Small intestine (tissue), 7 donors: ENCODE data around the gene RNASE7. TPM values are rescaled to one million over a fixed set of nuclear protein-coding genes. Genes with fewer than 3 reads are reported as not detected.

Experiments
- DNase-seq, 2 donors: peaks; one replicate each; pipeline versions ENCODE4 v3.0.0 to v3.0.0-alpha.2; 2013
- FAIRE-seq: peaks from 2 replicates; lab custom pipeline; 2012; peaks lifted over from hg19 to GRCh38; lab: Jason Lieb, UNC
- H3K27ac ChIP-seq, 3 donors: one replicate each; pipeline ENCODE4 v1.5.1; 2013; ENCODE audit warnings: low read length in 2 of 3, mild to moderate bottlenecking in 2 of 3, control low read depth in 1 of 3, inconsistent platforms in 1 of 3, low read depth in 1 of 3, moderate library complexity in 1 of 3
- H3K27me3 ChIP-seq, 3 donors: one replicate each; pipeline ENCODE4 v1.6.1; 2013; ENCODE audit warnings: low read length in 3 of 3, inconsistent platforms in 1 of 3; ENCODE audit not compliant: control insufficient read depth in 3 of 3, insufficient read depth in 3 of 3
- H3K36me3 ChIP-seq, 3 donors: one replicate each; pipeline ENCODE4 v1.6.1; 2013; ENCODE audit warnings: low read length in 3 of 3, inconsistent platforms in 1 of 3, low read depth in 1 of 3, mild to moderate bottlenecking in 1 of 3, moderate library complexity in 1 of 3; ENCODE audit not compliant: control insufficient read depth in 3 of 3, insufficient read depth in 2 of 3
- H3K4me1 ChIP-seq, 3 donors: one replicate each; pipeline ENCODE4 v1.6.1; 2013; ENCODE audit warnings: low read length in 2 of 3, inconsistent platforms in 1 of 3, low read depth in 1 of 3, mild to moderate bottlenecking in 1 of 3, moderate library complexity in 1 of 3; ENCODE audit not compliant: control insufficient read depth in 3 of 3, insufficient read depth in 2 of 3
- H3K4me3 ChIP-seq, 3 donors: one replicate each; pipeline ENCODE4 v1.5.1; 2013; ENCODE audit warnings: low read length in 3 of 3, control low read depth in 1 of 3, inconsistent platforms in 1 of 3, low read depth in 1 of 3, mild to moderate bottlenecking in 1 of 3, moderate library complexity in 1 of 3
- H3K9me3 ChIP-seq, 2 donors: one replicate each; pipeline ENCODE4 v1.6.1; 2013; ENCODE audit warnings: low read depth in 1 of 2, low read length in 1 of 2; ENCODE audit not compliant: control insufficient read depth in 2 of 2, insufficient read depth in 1 of 2
- WGBS, 3 donors: extraction: QIAGEN DNeasy Blood & Tissue Kit; methylation state at CpG; one replicate each; pipeline ENCODE4 v1.1.7; 2013; 5-methylcytosine and 5-hydroxymethylcytosine counted together
- polyA plus RNA-seq, 4 donors: library from polyadenylated mRNA; stranded (reverse) in 3 of 4; unstranded in 1 of 4; fragments of 200-250 nt in 3 of 4; fragments of 120-200 nt in 1 of 4; gene quantifications; one replicate each; pipeline versions ENCODE4 v1.2.1 to v1.2.3, GENCODE V29; 2013
- donor health status: healthy with polysubstance abuse.
- donor health status: control.
- donor health status: control.
- donor health status: Bipolar disorder and iron deficiency.
- donor health status: healthy.

Gene RNASE7
- polyA plus RNA-seq, 4 donors: 0.04 TPM; not detected in 3

DNA sequence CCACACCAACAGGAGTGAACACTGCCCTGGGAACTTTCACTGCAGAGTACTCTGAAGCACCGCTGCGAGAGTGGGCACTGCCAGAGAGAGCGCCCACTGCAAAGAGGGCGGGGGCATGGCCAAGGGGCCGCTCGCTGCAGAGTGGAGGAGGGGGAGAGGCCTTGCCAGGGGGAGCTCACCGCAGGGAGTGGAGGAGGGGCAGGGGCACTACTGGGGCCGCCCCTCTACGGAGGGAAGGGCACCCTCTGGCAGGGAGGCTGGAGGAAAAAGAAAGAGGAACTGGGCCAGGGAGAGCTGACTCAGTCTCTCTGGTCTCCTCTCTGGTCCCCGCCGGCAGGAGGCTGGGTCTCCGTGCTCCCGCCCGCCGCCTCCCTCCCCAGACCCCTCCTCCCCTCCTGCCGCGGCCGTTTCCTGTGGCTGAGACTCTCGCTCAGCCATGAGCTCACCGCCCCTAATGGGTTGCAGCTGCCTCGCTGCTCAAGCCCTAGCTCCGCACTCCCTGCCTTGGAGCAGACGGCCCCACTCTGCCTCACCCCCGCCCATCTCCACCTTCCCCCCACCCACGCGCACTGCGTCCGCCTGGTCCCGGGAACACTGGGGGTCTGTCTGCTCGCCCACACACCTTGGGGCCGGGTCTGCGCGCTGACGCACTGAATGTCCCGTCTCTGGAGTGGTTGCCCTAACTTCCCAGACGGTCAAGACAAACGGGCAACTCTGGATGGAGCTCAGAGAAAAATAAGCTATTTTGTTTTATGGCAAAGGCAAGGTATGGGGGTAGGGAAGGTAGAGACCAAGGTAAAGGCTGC lies 29.3 kb downstream of the RNASE7 start:
- WGBS, 3 donors: 1 to 2% (median 2%) methylated on average over 29 to 37 of the region's 37 CpGs
- H3K4me3 ChIP-seq: peak overlapping the region in 2 of 3 donors; percentile 68 to 85
- peaks cover 0 to 34% (median 2%) of the 10 kb centered on the region in 3 donors for H3K36me3 ChIP-seq
- H3K27ac ChIP-seq: peak overlapping the region; percentile 57 to 88 (median 84)
- H3K9me3 ChIP-seq: no peaks in the 10 kb centered on the region
- peaks cover 0 to 11% (median 0%) of the 10 kb centered on the region in 3 donors for H3K27me3 ChIP-seq
- H3K4me1 ChIP-seq: peaks cover 0 to 14% (median 4%) of the 10 kb centered on the region in 3 donors
- DNase-seq (peak; percentile 51 to 87), FAIRE-seq (no peak)

DNA sequence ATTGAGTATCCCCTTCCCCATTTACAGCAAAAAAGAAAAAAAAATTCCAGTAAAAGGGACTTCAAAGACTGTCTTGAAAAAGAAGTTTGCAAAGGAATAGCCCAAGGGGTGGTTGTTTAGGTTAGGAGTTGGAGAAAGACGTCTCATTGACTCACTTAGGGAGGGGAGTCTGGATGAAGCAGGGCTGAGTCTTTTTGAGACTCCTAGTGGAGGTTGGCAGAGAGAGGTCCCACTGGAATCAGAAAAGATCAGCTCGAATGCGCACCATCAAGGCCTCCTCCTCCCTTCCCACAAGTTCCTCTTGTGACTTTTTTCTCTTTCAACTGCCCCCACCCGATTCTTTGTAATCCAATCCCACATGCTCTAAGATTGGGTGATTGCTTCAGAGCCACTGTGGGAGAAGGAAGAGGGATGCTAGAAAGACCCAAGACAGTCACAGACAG lies 29.9 kb downstream of the RNASE7 start:
- peak overlapping the region in 1 of 3 donors; percentile 85 for H3K4me3 ChIP-seq
- DNase-seq (no peak), FAIRE-seq (no peak)
- peaks cover 0 to 14% (median 4%) of the 10 kb centered on the region in 3 donors for H3K4me1 ChIP-seq
- 25 to 57% (median 45%) methylated on average over 4 of the region's 4 CpGs for WGBS, 3 donors
- peak overlapping the region in 2 of 3 donors; percentile 84 to 88 for H3K27ac ChIP-seq
- peaks cover 0 to 11% (median 0%) of the 10 kb centered on the region in 3 donors for H3K27me3 ChIP-seq
- peaks cover 0 to 39% (median 2%) of the 10 kb centered on the region in 3 donors for H3K36me3 ChIP-seq
- no peaks in the 10 kb centered on the region for H3K9me3 ChIP-seq

DNA sequence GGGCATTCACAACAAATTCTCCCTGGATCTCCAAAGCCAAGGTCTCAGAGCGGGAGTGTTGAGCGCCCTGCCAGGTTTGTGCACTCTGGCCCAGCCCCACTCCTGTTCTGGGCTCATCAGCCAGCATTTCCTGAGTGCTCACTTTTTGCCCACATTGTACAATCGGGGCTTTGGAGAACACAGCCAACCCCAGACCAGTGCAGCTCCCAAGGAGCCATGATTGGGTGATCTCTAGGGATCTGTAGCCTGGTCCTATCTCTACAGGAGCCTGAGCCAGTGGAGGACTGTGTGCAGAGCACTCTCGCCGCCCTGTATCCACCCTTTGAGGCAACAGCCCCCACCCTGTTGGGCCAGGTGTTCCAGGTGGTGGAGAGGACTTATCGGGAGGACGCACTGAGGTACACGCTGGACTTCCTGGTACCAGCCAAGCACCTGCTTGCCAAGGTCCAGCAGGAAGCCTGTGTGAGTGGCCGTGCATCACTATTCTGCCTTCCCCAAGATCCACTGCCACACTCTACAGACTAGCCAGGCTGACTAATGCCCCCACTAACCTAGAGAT lies 30.7 kb downstream of the RNASE7 start:
- H3K9me3 ChIP-seq: no peaks in the 10 kb centered on the region
- H3K27ac ChIP-seq: peak overlapping the region in 1 of 3 donors; percentile 88
- peaks cover 0 to 14% (median 4%) of the 10 kb centered on the region in 3 donors for H3K4me1 ChIP-seq
- peaks cover 0 to 46% (median 2%) of the 10 kb centered on the region in 3 donors for H3K36me3 ChIP-seq
- DNase-seq: peak in 1 of 2 donors; percentile 74
- WGBS, 3 donors: 39 to 65% (median 51%) methylated on average over 9 of the region's 9 CpGs
- peaks cover 0 to 11% (median 0%) of the 10 kb centered on the region in 3 donors for H3K27me3 ChIP-seq
- FAIRE-seq: no peak
- H3K4me3 ChIP-seq: no peak overlapping the region

DNA sequence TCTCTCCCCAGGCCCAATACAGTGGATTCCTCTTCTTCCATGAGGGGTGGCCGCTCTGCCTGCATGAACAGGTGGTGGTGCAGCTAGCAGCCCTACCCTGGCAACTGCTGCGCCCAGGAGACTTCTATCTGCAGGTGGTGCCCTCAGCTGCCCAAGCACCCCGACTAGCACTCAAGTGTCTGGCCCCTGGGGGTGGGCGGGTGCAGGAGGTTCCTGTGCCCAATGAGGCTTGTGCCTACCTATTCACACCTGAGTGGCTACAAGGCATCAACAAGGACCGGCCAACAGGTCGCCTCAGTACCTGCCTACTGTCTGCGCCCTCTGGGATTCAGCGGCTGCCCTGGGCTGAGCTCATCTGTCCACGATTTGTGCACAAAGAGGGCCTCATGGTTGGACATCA lies 31.8 kb downstream of the RNASE7 start:
- DNase-seq (no peak), FAIRE-seq (no peak)
- no peaks in the 10 kb centered on the region for H3K9me3 ChIP-seq
- no peak overlapping the region for H3K4me3 ChIP-seq
- H3K36me3 ChIP-seq: peaks cover 0 to 56% (median 2%) of the 10 kb centered on the region in 3 donors
- peaks cover 0 to 10% (median 0%) of the 10 kb centered on the region in 3 donors for H3K27me3 ChIP-seq
- H3K27ac ChIP-seq: no peak overlapping the region
- 83 to 85% (median 83%) methylated on average over 9 of the region's 9 CpGs for WGBS, 3 donors
- peaks cover 0 to 10% (median 4%) of the 10 kb centered on the region in 3 donors for H3K4me1 ChIP-seq

DNA sequence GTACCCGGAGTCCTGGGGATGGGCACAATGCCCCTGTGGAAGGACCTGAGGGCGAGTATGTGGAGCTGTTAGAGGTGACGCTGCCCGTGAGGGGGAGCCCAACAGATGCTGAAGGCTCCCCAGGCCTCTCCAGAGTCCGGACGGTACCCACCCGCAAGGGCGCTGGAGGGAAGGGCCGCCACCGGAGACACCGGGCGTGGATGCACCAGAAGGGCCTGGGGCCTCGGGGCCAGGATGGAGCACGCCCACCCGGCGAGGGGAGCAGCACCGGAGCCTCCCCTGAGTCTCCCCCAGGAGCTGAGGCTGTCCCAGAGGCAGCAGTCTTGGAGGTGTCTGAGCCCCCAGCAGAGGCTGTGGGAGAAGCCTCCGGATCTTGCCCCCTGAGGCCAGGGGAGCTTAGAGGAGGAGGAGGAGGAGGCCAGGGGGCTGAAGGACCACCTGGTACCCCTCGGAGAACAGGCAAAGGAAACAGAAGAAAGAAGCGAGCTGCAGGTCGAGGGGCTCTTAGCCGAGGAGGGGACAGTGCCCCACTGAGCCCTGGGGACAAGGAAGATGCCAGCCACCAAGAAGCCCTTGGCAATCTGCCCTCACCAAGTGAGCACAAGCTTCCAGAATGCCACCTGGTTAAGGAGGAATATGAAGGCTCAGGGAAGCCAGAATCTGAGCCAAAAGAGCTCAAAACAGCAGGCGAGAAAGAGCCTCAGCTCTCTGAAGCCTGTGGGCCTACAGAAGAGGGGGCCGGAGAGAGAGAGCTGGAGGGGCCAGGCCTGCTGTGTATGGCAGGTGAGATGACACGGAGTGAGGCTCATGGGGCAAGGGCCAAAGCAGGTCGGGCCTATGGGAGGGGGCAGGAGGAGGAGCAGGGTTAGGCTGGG lies 32.5 kb downstream of the RNASE7 start:
- Histone ChIP-seq H3K4me3 (no peak overlapping the region), H3K4me1 (peaks cover 0 to 2% (median 2%) of the 10 kb centered on the region in 3 donors), H3K9me3 (no peaks in the 10 kb centered on the region), H3K27me3 (peaks cover 0 to 3% (median 0%) of the 10 kb centered on the region in 3 donors), H3K27ac (no peak overlapping the region), H3K36me3 (peaks cover 0 to 63% (median 2%) of the 10 kb centered on the region in 3 donors)
- DNase-seq (no peak), FAIRE-seq (no peak)
- 82 to 88% (median 82%) methylated on average over 26 of the region's 26 CpGs for whole genome bisulfite sequencing, 3 donors

DNA sequence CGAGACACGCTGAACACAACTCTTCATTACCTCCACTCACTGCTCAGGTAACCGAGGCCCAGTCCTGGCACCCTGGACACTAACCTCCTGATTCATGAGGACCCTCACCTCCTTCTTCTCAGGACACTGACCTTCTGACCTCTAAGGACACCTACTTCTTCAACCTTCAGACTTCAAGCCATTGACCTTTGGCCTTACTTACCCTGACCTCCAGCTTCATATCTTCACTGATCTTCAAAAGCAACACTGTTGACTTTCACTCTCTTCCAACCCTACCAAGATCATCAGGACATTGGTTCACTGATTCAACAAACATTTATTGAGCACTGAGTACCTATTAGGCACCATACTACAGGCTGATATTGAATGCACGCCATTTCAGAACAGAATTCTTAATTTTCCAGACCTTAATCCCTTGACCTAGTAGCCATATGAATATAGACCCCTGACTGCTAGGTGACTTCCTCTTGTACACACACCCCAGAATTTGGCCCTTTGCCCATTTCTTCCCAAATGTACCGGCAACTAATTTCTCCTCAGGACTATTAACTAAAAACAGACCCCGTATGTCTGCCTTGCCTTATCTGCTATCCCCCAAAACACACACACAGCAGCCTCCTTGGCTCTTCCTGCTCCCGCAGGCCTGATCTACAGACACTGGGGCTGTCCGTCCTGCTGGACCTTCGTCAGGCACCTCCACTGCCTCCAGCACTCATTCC lies 33.7 kb downstream of the RNASE7 start:
- WGBS, 3 donors: 87 to 91% (median 87%) methylated on average over 9 of the region's 9 CpGs

DNA sequence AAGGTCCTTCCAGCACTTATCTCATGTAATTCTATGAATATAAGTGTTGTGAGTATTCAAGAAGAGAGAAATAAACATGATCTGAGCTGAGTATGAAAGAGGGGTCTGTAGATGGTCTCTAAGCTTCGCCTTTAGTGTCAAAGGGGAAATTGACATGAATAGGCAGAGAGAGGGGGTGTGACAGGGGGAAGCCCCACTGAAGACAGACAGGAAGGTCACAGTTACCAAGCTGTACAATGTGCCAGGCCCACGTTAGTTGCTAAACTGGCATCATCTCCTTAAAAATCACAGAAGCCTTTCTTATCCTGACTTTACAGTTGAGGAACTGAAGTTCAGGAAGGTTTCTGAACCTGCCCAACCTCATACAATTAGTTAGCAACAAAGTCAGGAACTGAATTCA lies 35.5 kb downstream of the RNASE7 start:
- Histone ChIP-seq H3K4me1 (no peaks in the 10 kb centered on the region), H3K4me3 (no peak overlapping the region), H3K36me3 (peaks cover 0 to 88% (median 9%) of the 10 kb centered on the region in 3 donors), H3K9me3 (no peaks in the 10 kb centered on the region), H3K27me3 (no peaks in the 10 kb centered on the region), H3K27ac (no peak overlapping the region)
- FAIRE-seq (no peak), DNase-seq (no peak)
- 67 to 95% (median 72%) methylated on average over 2 of the region's 2 CpGs for WGBS, 3 donors

More for the DNA sequence above, 33.7 kb downstream of the RNASE7 start:
- Histone ChIP-seq H3K4me3 (no peak overlapping the region), H3K9me3 (no peaks in the 10 kb centered on the region), H3K36me3 (peaks cover 0 to 73% (median 2%) of the 10 kb centered on the region in 3 donors), H3K4me1 (no peaks in the 10 kb centered on the region), H3K27ac (no peak overlapping the region), H3K27me3 (no peaks in the 10 kb centered on the region)
- no peak for DNase-seq
- no peak for FAIRE-seq
